ENCODE data around the gene CLHC1. TPM values are rescaled to one million over a fixed set of nuclear protein-coding genes. Genes with fewer than 3 reads are reported as not detected.

Gene CLHC1
- total and polyA plus RNA-seq, 2 donors (not counting 1 experiment from before 2014, with no cell fraction given): 2.0 to 12.8 TPM

- H3K9me3 ChIP-seq (ENCODE audit: control extremely low read depth in 1 of 3, control insufficient read depth in 2 of 3, insufficient read depth in 1 of 3, low read length in 2 of 3): no peaks in the 10 kb centered on the region
- no peaks in the 10 kb centered on the region for H3K27me3 Mint-ChIP-seq
- ATAC-seq (ENCODE audit: low read depth) (no peak), DNase-seq (no peak)
- no peak overlapping the region for H3K4me2 ChIP-seq (replicated peaks; ENCODE audit: low read depth, low read length, poor library complexity, severe bottlenecking)
- no peak overlapping the region for H3K9ac ChIP-seq (ENCODE audit: low read length)
- WGBS (ENCODE audit: insufficient coverage): no CpG with 5 or more reads among the region's 2 CpGs
- no peaks in the 10 kb centered on the region for H4K20me1 ChIP-seq (ENCODE audit: control insufficient read depth, insufficient read depth, low read length, poor library complexity, severe bottlenecking)
- no peaks in the 10 kb centered on the region for H3K9me3 Mint-ChIP-seq (ENCODE audit: insufficient read depth)
- no peaks in the 10 kb centered on the region for H3K79me2 ChIP-seq (ENCODE audit: control insufficient read depth, insufficient read depth, low read length)
- no peak overlapping the region for H3K4me3 Mint-ChIP-seq
- no peak overlapping the region for H3K27ac Mint-ChIP-seq
- TF ChIP-seq EZH2 (IDR thresholded peaks at IDR 0.05; ENCODE audit: borderline replicate concordance, insufficient read depth, low read depth, low read length, poor library complexity, severe bottlenecking) (no peak), CTCF (IDR thresholded peaks at IDR 0.05) (no peak)
- H3K36me3 ChIP-seq (replicated peaks in 1 of 2; ENCODE audit: control extremely low read depth in 1 of 2, control insufficient read depth in 1 of 2, extremely low read depth in 1 of 2, insufficient read depth in 2 of 2, low read length in 1 of 2): no peaks in the 10 kb centered on the region
- H3K4me1 ChIP-seq (ENCODE audit: control insufficient read depth in 2 of 2, insufficient read depth in 2 of 2, low read length in 2 of 2): peaks cover 25 to 38% of the 10 kb centered on the region in 2 donors
- peaks cover 34% of the 10 kb centered on the region for H3K4me1 Mint-ChIP-seq
- intact Hi-C loops (cut with micrococcal nuclease): no loop called here
- ChIA-PET CTCF (no interaction called here), POLR2A (no interaction called here)
- no peak overlapping the region for H3K27ac ChIP-seq (ENCODE audit: low read length in 2 of 2)
- no peak overlapping the region for H2AFZ ChIP-seq (ENCODE audit: insufficient read depth, low read depth, low read length, poor library complexity, severe bottlenecking)
- H3K4me3 ChIP-seq (ENCODE audit: control extremely low read depth in 1 of 5, extremely low read depth in 1 of 5, insufficient read depth in 1 of 5, low read depth in 2 of 5, low read length in 4 of 5): no peak overlapping the region
- no peaks in the 10 kb centered on the region for H3K27me3 ChIP-seq (replicated peaks in 1 of 4; ENCODE audit: control extremely low read depth in 1 of 4, control insufficient read depth in 3 of 4, insufficient read depth in 4 of 4, low read length in 3 of 4)
Measured at GRCh38 chr2:55148269-55148668, 83.8 kb downstream of the CLHC1 start.

- ATAC-seq (ENCODE audit: low read depth): no peak
- Histone ChIP-seq H3K36me3 (replicated peaks in 1 of 2; ENCODE audit: control extremely low read depth in 1 of 2, control insufficient read depth in 1 of 2, extremely low read depth in 1 of 2, insufficient read depth in 2 of 2, low read length in 1 of 2) (no peaks in the 10 kb centered on the region), H3K27me3 (replicated peaks in 1 of 4; ENCODE audit: control extremely low read depth in 1 of 4, control insufficient read depth in 3 of 4, insufficient read depth in 4 of 4, low read length in 3 of 4) (no peaks in the 10 kb centered on the region), H3K4me1 (ENCODE audit: control insufficient read depth in 2 of 2, insufficient read depth in 2 of 2, low read length in 2 of 2) (peaks cover 17 to 31% of the 10 kb centered on the region in 2 donors), H3K4me3 (ENCODE audit: control extremely low read depth in 1 of 5, extremely low read depth in 1 of 5, insufficient read depth in 1 of 5, low read depth in 2 of 5, low read length in 4 of 5) (no peak overlapping the region), H3K9ac (ENCODE audit: low read length) (no peak overlapping the region), H2AFZ (ENCODE audit: insufficient read depth, low read depth, low read length, poor library complexity, severe bottlenecking) (no peak overlapping the region), H3K4me2 (replicated peaks; ENCODE audit: low read depth, low read length, poor library complexity, severe bottlenecking) (no peak overlapping the region), H3K27ac (ENCODE audit: low read length in 2 of 2) (no peak overlapping the region), H4K20me1 (ENCODE audit: control insufficient read depth, insufficient read depth, low read length, poor library complexity, severe bottlenecking) (no peaks in the 10 kb centered on the region), H3K79me2 (ENCODE audit: control insufficient read depth, insufficient read depth, low read length) (no peaks in the 10 kb centered on the region), H3K9me3 (ENCODE audit: control extremely low read depth in 1 of 3, control insufficient read depth in 2 of 3, insufficient read depth in 1 of 3, low read length in 2 of 3) (no peaks in the 10 kb centered on the region)
- no peak overlapping the region for H3K4me3 Mint-ChIP-seq
- ChIA-PET POLR2A (no interaction called here), CTCF (no interaction called here)
- no peak for TF ChIP-seq CTCF (IDR thresholded peaks at IDR 0.05)
- TF ChIP-seq EZH2 (IDR thresholded peaks at IDR 0.05; ENCODE audit: borderline replicate concordance, insufficient read depth, low read depth, low read length, poor library complexity, severe bottlenecking): no peak
- no peak for DNase-seq
- H3K9me3 Mint-ChIP-seq (ENCODE audit: insufficient read depth): no peaks in the 10 kb centered on the region
- 100% methylated on average over 1 of the region's 3 CpGs for WGBS (ENCODE audit: insufficient coverage)
- H3K27me3 Mint-ChIP-seq: no peaks in the 10 kb centered on the region
- intact Hi-C loops (cut with micrococcal nuclease): no loop called here
- H3K27ac Mint-ChIP-seq: no peak overlapping the region
- peaks cover 27% of the 10 kb centered on the region for H3K4me1 Mint-ChIP-seq
Measured at GRCh38 chr2:55147531-55147930, 84.6 kb downstream of the CLHC1 start.

All from B cell (primary cell).